Spleen (tissue), 11 donors: ENCODE results near the gene TMEM88. TPM values are rescaled to one million over a fixed set of nuclear protein-coding genes. Genes with fewer than 3 reads are reported as not detected.
A peak's percentile ranks its signal among the peaks of the same experiment; 100 is the strongest.

Experiments used
- DNase-seq: peaks from one replicate; pipeline ENCODE4 v3.0.0-alpha.2; 2020
- H3K27ac ChIP-seq, 8 donors: fragments of 200-600 bp; sonication (generic) in 7 of 8; 1 replicate in 4 of 8; 2 replicates in 4 of 8; pipeline versions ENCODE4 v1.5.0 to v1.8.0; 2016 to 2021; ENCODE audit warnings: inconsistent platforms in 4 of 8, mild to moderate bottlenecking in 4 of 8, moderate library complexity in 1 of 8
- H3K27me3 ChIP-seq, 7 donors: fragments of 200-600 bp; sonication (generic) in 6 of 7; replicated peaks in 1 of 7; 1 replicate in 4 of 7; 2 replicates in 3 of 7; pipeline versions ENCODE4 v1.5.0 to v1.8.0; 2016 to 2021; ENCODE audit warnings: inconsistent platforms in 3 of 7, mild to moderate bottlenecking in 1 of 7
- H3K36me3 ChIP-seq, 6 donors: fragments of 200-600 bp; sonication (generic) in 5 of 6; 1 replicate in 4 of 6; 2 replicates in 2 of 6; pipeline versions ENCODE4 v1.5.0 to v1.8.0; 2016 to 2021; ENCODE audit warnings: inconsistent platforms in 2 of 6
- H3K4me1 ChIP-seq, 6 donors: fragments of 200-600 bp; sonication (generic) in 5 of 6; 1 replicate in 3 of 6; 2 replicates in 3 of 6; pipeline versions ENCODE4 v1.5.0 to v1.8.0; 2016 to 2021; ENCODE audit warnings: inconsistent platforms in 3 of 6
- H3K4me3 ChIP-seq, 8 donors: fragments of 200-600 bp; sonication (generic) in 7 of 8; 1 replicate in 4 of 8; 2 replicates in 4 of 8; pipeline versions ENCODE4 v1.5.0 to v1.8.0; 2016 to 2021; ENCODE audit warnings: inconsistent platforms in 4 of 8, mild to moderate bottlenecking in 4 of 8, moderate library complexity in 2 of 8
- H3K9me3 ChIP-seq, 8 donors: fragments of 200-600 bp; sonication (generic) in 7 of 8; 1 replicate in 4 of 8; 2 replicates in 4 of 8; pipeline versions ENCODE4 v1.5.0 to v1.8.0; 2016 to 2021; ENCODE audit warnings: inconsistent platforms in 4 of 8
- CTCF ChIP-seq, 11 experiments: fragments of 200-600 bp in 7 of 11; fragments of 450-650 bp in 4 of 11; sonication (generic) in 4 of 11; IDR thresholded peaks in 8 of 11; conservative IDR thresholded peaks in 3 of 11; 1 replicate in 7 of 11; 2 replicates in 4 of 11; pipeline versions ENCODE4 v1.4.0 to v1.8.0; 2016 to 2021; ENCODE audit warnings: antibody characterized with exemption in 11 of 11, inconsistent platforms in 4 of 11, mild to moderate bottlenecking in 1 of 11
- POLR2A ChIP-seq, 3 donors: fragments of 450-650 bp; IDR thresholded peaks; one replicate each; pipeline ENCODE4 v1.5.1; 2017; ENCODE audit warnings: antibody characterized with exemption in 3 of 3, mild to moderate bottlenecking in 1 of 3
- POLR2AphosphoS5 ChIP-seq, 3 donors: sonication (generic); formaldehyde crosslinking; IDR thresholded peaks; one replicate each; pipeline ENCODE4 v1.5.1; 2017; ENCODE audit warnings: antibody characterized with exemption in 3 of 3
- WGBS, 5 donors: extraction: QIAGEN DNeasy Blood & Tissue Kit in 3 of 5; methylation state at CpG; one replicate each; pipeline versions ENCODE4 v1.1.5 to v1.1.7; 2013 to 2018; 5-methylcytosine and 5-hydroxymethylcytosine counted together
- intact Hi-C: fragments of 100-400 bp; cut with DNase I; formaldehyde crosslinking; loops from one replicate; pipeline ENCODE4 v1.15.0; 2023; ENCODE audit warnings: low total_unique reads
- polyA plus RNA-seq, 3 donors: library from polyadenylated mRNA; stranded (reverse); fragments of 200-250 nt; gene quantifications; one replicate each; pipeline ENCODE4 v1.2.1, GENCODE V29; 2013
- total RNA-seq, 7 donors: library from RNA; depleted of rRNA in 3 of 7; stranded (reverse); fragments of >200 nt in 3 of 7; fragmentation: NEBNext Ultra II Directional in 4 of 7; extraction: Animal tissue kit (Norgen Biotek cat#: 25700) in 4 of 7; gene quantifications; one replicate each; pipeline versions ENCODE4 v1.1.0 to v1.2.1, GENCODE V29; 2016 to 2021
- donor health status: healthy with polysubstance abuse.
- donor health status: DM: no; HTN: no; CAD: no; lungs with moderate emphysema.
- donor health status: DM: no; HTN: no; CAD: no.
- donor health status: Bipolar disorder and iron deficiency.
- donor health status: healthy.
- donor health status: DM: no; HTN: no; CAD: no.
- donor health status: DM: yes; HTN: yes; CAD: no.

Gene TMEM88
- total and polyA plus RNA-seq, 10 donors = 5.2 to 31.8 (median 14.5) TPM

- peaks cover 36 to 90% (median 58%) of the 10 kb centered on the region in 6 donors for H3K4me1 ChIP-seq
- intact Hi-C loops = no loop called here
Measured at GRCh38 chr17:7842380-7843256, 12.2 kb upstream of the TMEM88 start.

DNA sequence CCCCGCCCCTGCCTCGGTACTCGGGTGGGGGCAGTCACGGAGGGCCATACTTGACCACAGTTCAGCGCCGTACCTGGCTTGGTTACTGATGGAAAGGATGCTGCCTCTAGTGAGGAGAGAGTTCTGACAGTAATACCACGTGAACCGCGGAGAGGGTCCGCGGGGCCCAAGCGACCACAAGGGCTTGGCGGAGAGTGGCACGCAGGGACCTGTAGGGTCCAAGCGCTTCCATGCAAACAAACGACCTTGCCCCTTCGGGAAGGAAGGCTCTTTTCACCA is 11.7 kb upstream of the TMEM88 start:
- Histone ChIP-seq H3K27ac (peak overlapping the region; percentile 92 to 100 (median 97)), H3K9me3 (no peaks in the 10 kb centered on the region), H3K36me3 (peaks cover 0 to 49% (median 28%) of the 10 kb centered on the region in 6 donors), H3K4me3 (peak overlapping the region; percentile 68 to 91 (median 77)), H3K4me1 (peaks cover 33 to 90% (median 54%) of the 10 kb centered on the region in 6 donors), H3K27me3 (no peaks in the 10 kb centered on the region)
- 0 to 1% (median 0%) methylated on average over 9 to 17 of the region's 17 CpGs for WGBS, 5 donors
- TF ChIP-seq POLR2AphosphoS5 (IDR thresholded peaks at IDR 0.05) = peak in 2 of 3 donors; percentile 41 to 56
- TF ChIP-seq POLR2A (IDR thresholded peaks at IDR 0.05) = no peak
- intact Hi-C loops = no loop called here
- no peak for DNase-seq

More at GRCh38 chr17:7842380-7843256, 12.2 kb upstream of the TMEM88 start:
- H3K27ac ChIP-seq = peak overlapping the region; percentile 92 to 100 (median 97)
- 0 to 1% (median 0%) methylated on average over 39 to 47 of the region's 47 CpGs for WGBS, 5 donors
- no peaks in the 10 kb centered on the region for H3K27me3 ChIP-seq
- H3K9me3 ChIP-seq = no peaks in the 10 kb centered on the region
- H3K36me3 ChIP-seq = peaks cover 0 to 44% (median 24%) of the 10 kb centered on the region in 6 donors
- DNase-seq = peak; percentile 96
- H3K4me3 ChIP-seq = peak overlapping the region; percentile 68 to 91 (median 77)
- peak in 2 of 3 donors; percentile 27 to 62 for TF ChIP-seq POLR2A (IDR thresholded peaks at IDR 0.05)
- peak in 2 of 11 experiments; percentile 9 to 11 for TF ChIP-seq CTCF (IDR thresholded peaks at IDR 0.05 in 8 of 11, conservative IDR thresholded peaks at IDR 0.05 in 3 of 11)
- peak; percentile 52 to 92 (median 67) for TF ChIP-seq POLR2AphosphoS5 (IDR thresholded peaks at IDR 0.05)

DNA sequence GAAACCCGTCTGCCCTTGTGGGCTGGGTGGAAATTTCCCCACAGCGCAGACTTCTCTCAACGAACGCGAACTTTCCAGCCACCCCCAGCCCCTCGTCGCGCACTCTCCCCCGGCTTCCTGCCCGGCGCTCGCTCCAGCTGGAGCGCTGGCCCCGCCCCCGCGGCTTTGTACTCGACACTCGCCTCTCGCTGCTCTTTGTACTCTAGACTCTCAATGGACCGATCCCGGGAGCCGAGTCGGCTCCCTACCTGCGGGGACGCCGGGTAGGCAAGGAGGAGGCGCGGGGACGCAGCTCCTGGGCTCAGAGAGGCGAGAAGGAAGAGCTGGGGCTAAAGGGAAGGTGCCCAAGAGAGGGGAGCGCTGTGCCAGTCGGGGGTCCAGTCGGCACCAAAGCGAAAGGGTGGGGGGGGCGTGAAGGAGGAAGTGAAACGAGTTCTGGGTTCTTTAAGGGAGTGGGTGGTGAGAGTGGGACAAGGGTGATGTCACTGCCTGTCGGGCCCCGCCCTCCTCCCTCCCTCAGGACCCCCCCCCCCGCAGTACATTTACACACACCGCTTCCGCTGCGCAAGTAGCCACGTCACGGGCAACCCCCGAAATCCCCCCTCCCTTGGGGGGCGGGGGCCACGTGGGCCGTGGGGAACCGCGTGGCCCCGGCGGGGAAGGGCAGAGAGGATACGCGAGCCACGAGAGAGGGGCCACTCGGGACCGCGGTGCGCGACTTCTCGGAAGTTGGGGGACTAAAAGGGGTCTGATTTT is 11.2 kb upstream of the TMEM88 start:
- H3K4me3 ChIP-seq = peak overlapping the region; percentile 68 to 91 (median 77)
- 0 to 1% (median 0%) methylated on average over 43 to 59 of the region's 61 CpGs for WGBS, 5 donors
- peaks cover 31 to 87% (median 49%) of the 10 kb centered on the region in 6 donors for H3K4me1 ChIP-seq
- peaks cover 0 to 55% (median 32%) of the 10 kb centered on the region in 6 donors for H3K36me3 ChIP-seq
- H3K27ac ChIP-seq = peak overlapping the region; percentile 92 to 100 (median 97)
- H3K27me3 ChIP-seq = no peaks in the 10 kb centered on the region
- no peaks in the 10 kb centered on the region for H3K9me3 ChIP-seq
- peak; percentile 97 for DNase-seq
- intact Hi-C loops = no loop called here
- peak in 2 of 3 donors; percentile 52 to 57 for TF ChIP-seq POLR2A (IDR thresholded peaks at IDR 0.05)
- no peak for TF ChIP-seq CTCF (IDR thresholded peaks at IDR 0.05 in 8 of 11, conservative IDR thresholded peaks at IDR 0.05 in 3 of 11)
- peak; percentile 65 to 83 (median 73) for TF ChIP-seq POLR2AphosphoS5 (IDR thresholded peaks at IDR 0.05)

GRCh38 chr17:7844292-7845154 is 10.3 kb upstream of the TMEM88 start:
- Histone ChIP-seq H3K27me3 (no peaks in the 10 kb centered on the region), H3K27ac (peak overlapping the region; percentile 92 to 100 (median 97)), H3K4me3 (peak overlapping the region; percentile 68 to 91 (median 77)), H3K36me3 (peaks cover 0 to 61% (median 41%) of the 10 kb centered on the region in 6 donors), H3K9me3 (no peaks in the 10 kb centered on the region), H3K4me1 (peaks cover 24 to 87% (median 41%) of the 10 kb centered on the region in 6 donors)
- DNase-seq = peak; percentile 96
- TF ChIP-seq POLR2AphosphoS5 (IDR thresholded peaks at IDR 0.05) = peak; percentile 91 to 96 (median 95)
- TF ChIP-seq CTCF (IDR thresholded peaks at IDR 0.05 in 8 of 11, conservative IDR thresholded peaks at IDR 0.05 in 3 of 11) = peak in 1 of 11 experiments; percentile 26
- peak in 1 of 3 donors; percentile 75 for TF ChIP-seq POLR2A (IDR thresholded peaks at IDR 0.05)
- 0 to 1% (median 0%) methylated on average over 53 to 71 of the region's 71 CpGs for WGBS, 5 donors
- intact Hi-C loops = no loop called here
